Suprapubic skin (tissue), 4 donors: ENCODE results near the gene RAE1.

ENCODE experiments used
- EP300 ChIP-seq: sonication (generic); formaldehyde crosslinking; IDR thresholded peaks from one replicate; pipeline ENCODE4 v1.6.1; 2017; ENCODE audit warnings: antibody characterized with exemption
- POLR2A ChIP-seq, 2 donors: fragments of 450-650 bp; IDR thresholded peaks; one replicate each; pipeline ENCODE4 v1.6.1; 2017; ENCODE audit warnings: antibody characterized with exemption in 2 of 2, mild to moderate bottlenecking in 2 of 2, moderate library complexity in 2 of 2
- POLR2AphosphoS5 ChIP-seq, 3 donors: sonication (generic); formaldehyde crosslinking; IDR thresholded peaks; one replicate each; pipeline ENCODE4 v1.6.1; 2017; ENCODE audit warnings: antibody characterized with exemption in 3 of 3
- TF ChIP-seq, protein P1 (sequence below), 2 donors: fragments of 200-600 bp in 1 of 2; fragments of 450-650 bp in 1 of 2; sonication (generic) in 1 of 2; IDR thresholded peaks; one replicate each; pipeline ENCODE4 v1.5.1; 2016 to 2019; ENCODE audit warnings: antibody characterized with exemption in 2 of 2, mild to moderate bottlenecking in 1 of 2, moderate library complexity in 1 of 2

DNA sequence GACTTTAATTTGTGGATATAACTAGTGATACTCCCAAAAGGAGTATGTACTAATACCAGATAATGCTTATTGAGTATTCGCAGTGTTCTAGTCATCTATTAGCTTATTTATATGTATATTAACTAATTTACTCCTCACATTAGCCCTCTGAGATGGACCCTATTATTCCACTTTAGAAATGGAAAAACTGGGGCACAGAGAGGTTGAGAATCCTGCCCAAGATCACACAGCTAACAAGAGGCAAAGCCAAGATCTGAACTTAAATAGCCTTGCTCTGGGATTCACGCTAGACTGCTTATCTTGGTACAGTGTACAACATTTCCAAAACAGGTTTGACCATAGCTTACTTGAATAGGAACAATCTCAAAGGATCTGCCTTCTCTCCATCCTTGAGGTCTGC lies 29.9 kb upstream of the RAE1 start:
- TF ChIP-seq POLR2A (IDR thresholded peaks at IDR 0.05) (no peak), EP300 (no peak), POLR2AphosphoS5 (IDR thresholded peaks at IDR 0.05) (no peak)
- TF ChIP-seq, protein P1, sequence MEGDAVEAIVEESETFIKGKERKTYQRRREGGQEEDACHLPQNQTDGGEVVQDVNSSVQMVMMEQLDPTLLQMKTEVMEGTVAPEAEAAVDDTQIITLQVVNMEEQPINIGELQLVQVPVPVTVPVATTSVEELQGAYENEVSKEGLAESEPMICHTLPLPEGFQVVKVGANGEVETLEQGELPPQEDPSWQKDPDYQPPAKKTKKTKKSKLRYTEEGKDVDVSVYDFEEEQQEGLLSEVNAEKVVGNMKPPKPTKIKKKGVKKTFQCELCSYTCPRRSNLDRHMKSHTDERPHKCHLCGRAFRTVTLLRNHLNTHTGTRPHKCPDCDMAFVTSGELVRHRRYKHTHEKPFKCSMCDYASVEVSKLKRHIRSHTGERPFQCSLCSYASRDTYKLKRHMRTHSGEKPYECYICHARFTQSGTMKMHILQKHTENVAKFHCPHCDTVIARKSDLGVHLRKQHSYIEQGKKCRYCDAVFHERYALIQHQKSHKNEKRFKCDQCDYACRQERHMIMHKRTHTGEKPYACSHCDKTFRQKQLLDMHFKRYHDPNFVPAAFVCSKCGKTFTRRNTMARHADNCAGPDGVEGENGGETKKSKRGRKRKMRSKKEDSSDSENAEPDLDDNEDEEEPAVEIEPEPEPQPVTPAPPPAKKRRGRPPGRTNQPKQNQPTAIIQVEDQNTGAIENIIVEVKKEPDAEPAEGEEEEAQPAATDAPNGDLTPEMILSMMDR (IDR thresholded peaks at IDR 0.05), result no peak
